HG03095 (cell line): Measurements from ENCODE around the gene SLC6A17.

ENCODE experiments used
- ATAC-seq: cut with Tn5 transposase; IDR thresholded peaks from one replicate; pipeline ENCODE4 v1.9.1; 2021; ENCODE audit warnings: moderate library complexity; ENCODE audit not compliant: unreplicated experiment

The SLC6A17 gene

GRCh38 chr1:110135246-110135645, 15.0 kb upstream of the SLC6A17 start:
- ATAC-seq: no peak

- no peak for ATAC-seq
These were observed 14.6 kb upstream of the SLC6A17 start for GRCh38 chr1:110135666-110136065.

DNA sequence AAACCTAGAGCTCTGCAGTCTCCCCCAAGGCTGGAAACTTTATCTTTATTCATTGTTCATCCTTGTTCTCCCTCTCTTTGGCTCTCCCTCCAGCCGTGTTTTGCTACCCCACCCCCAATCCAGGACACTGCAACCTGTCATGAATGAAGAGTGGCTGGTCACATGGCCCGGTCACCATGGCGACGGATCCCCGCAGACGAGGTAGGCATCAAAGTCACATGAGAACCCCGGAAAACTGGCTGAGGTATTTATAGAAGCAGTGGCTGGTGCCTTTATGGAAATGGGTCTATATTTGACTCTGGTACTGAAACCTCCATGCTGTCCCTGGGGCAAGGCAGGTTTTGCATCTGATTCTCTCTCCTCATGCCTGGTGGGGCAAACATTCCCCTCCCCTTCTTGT, 13.4 kb upstream of the SLC6A17 start:
- ATAC-seq: no peak

DNA sequence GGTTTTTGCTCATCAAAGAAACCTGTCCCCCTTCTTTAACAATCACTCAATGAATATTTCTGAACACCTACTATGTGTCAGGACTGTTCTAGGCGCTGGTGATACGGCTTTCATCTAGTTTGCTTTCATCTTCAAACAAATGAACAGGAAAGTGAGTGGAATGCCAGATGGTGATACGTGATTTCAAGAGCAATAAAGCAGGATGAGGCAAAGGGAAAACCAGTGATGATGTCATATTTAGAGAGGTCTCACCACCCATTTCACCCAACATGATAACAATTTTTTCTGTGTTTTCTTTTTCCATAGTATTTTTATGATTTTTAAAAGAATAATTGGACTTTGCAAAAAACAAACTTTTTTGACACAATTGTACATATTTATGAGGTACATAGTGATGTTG, 11.3 kb upstream of the SLC6A17 start:
- ATAC-seq: no peak

DNA sequence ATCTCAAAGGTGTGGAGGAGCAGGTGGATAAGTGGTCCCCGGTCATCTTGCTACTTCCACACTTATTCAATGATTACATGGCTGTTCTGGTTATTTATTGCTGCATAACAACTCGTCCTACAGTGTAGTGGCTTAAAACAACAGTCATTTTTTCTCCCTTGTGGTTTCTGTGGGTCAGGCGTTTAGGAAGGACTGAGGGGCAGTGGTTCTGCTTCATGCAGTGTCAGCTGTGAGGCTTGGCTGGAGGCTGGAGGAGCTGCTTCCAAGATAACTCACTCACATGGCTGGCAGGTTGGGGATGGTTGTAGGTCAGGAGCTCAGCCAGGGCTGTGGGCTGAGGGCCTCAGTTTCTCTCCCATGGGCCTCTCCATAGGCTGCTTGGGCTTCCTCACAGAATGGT, 5.9 kb upstream of the SLC6A17 start:
- ATAC-seq: no peak

DNA sequence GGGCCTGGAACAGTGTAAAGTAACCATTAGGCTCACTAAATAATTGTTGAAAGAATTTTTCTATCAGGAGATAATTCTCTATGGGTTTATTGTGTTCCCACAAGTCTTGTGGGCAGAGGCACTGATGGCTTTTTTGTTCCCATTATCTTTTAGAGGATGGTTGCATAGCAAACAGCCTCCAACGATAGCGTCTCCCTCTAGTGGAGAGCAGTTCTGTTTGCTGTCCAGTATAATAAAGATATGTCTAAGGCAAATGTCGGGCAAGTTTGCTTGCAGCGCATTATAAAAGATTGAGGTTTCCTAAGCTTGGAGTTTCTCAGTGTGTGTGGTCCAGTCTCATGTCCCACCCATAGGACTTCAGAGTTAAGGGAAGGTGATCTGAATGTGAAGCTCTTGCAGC, 1.3 kb upstream of the SLC6A17 start:
- ATAC-seq: no peak

DNA sequence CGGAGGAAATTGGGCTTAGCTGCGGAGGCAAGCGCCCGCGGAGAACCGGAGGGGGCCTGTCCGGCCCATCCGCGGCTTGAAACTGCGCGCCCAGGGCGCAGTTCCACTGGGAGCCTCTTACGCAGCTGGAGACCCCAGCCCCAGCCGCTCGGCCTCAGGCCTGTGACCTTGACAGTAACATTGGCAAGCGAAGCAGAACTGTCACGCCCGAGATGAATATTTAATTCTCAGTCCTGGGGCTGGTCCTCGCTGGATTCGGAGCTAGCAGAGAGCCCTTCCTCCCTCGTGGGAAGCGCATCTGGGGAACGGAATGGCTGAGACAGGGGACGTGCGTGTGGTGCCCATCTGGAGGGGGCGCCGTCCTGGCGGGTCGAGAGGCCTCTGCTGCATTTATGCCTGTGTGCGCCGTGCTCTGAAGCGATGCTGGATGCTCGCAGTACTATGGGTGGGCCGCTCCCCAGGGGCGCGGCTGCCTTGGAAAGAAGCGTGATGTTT, 928 bp downstream of the SLC6A17 start:
- no peak for ATAC-seq

- no peak for ATAC-seq
These were observed 2.0 kb downstream of the SLC6A17 start for GRCh38 chr1:110152133-110152785.

- ATAC-seq: no peak
These were observed 3.2 kb downstream of the SLC6A17 start for GRCh38 chr1:110153407-110153950.

DNA sequence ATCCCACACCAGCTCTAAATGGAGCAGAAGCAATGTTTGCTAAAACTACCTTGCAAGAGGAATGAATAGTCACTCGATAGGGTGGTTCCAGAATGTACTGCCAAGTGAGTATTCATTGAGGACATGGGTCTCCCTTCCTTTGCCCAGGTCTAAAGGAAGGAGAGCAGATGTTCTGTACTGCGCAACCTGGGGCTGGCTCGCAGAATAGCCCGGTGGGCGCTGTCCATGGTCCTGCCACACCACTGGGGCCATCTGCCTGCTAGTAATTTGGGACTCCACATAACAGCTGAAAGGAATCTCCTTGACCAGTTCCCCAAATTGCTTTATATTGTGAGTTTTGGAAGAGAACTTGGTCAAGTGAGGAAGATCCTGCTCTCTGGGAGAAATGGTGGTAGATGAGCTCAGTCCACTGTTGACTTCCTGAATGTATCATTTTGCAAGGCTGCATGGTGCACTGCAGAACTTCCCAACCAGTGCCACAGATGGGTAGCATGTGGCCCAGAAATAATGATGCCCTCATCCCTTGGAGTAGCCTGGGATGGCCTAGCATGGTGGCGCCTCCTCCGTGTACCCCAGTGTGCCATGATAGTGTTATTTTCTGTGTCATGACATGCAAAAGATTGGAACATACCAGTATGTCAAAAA, 5.7 kb downstream of the SLC6A17 start:
- no peak for ATAC-seq

DNA sequence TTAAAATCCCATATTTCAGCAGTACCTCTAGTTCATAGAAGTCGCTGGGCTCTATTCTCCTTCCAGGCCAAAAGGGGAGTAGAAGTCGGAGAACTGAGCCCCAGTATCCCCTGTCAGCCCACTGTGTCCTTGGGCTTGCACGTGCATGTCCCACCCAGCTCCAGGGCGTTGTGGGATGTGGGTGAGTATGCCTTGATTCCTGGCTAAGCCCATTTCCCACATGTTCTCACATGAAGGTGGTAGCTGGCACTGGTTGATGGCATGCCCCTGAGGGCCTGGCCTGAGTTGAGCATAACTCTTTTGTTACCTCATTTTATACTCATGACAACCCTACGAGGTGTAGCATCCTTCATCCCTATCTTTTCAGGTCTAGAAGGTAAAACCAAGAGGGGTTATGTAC, 8.0 kb downstream of the SLC6A17 start:
- no peak for ATAC-seq

DNA sequence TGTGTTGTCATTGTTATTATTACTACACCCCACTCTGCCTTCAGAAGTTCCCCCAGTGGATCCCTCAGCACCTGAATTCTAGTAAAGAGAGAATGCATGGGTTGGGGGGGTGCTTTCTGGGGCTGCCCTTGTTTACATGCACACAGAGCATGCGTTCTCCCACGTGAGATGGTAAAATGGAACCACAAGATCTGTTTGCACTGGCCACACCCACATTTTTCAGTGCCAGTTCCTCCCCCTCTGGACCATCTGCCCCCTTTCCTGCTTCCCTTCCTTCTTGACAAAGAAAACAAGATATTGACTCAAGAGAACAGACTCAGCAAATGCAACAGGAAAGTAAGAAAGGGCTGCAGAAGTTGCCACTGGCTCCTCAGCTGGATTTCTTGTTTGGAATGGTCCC, 8.9 kb downstream of the SLC6A17 start:
- no peak for ATAC-seq

GRCh38 chr1:110160538-110161100, 10.3 kb downstream of the SLC6A17 start:
- no peak for ATAC-seq

GRCh38 chr1:110161165-110161564, 10.9 kb downstream of the SLC6A17 start:
- ATAC-seq: no peak

GRCh38 chr1:110161849-110162248, 11.6 kb downstream of the SLC6A17 start:
- no peak for ATAC-seq

DNA sequence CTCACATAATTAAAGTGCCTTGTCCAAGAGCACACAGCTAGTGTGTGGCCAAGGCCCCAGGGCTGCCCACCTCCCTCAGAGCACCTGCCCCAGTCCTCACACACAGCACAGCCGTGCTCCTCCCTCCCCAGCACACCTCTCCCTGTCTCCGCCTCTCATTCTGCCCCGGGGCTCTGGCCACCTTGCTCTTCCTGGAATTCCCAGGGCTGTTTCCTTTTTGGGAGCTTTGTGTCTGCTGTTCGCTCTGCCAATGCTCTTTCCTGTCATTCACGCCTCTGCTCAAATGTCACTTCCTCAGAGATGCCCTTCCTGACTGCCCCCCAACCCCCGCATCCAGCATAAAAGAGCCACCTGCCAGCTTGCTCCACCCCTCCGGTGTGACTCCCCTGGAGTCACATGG, 13.3 kb downstream of the SLC6A17 start:
- ATAC-seq: no peak

- ATAC-seq: no peak
These were observed 14.5 kb downstream of the SLC6A17 start for GRCh38 chr1:110164725-110165350.

GRCh38 chr1:110165761-110166231, 15.5 kb downstream of the SLC6A17 start:
- no peak for ATAC-seq

DNA sequence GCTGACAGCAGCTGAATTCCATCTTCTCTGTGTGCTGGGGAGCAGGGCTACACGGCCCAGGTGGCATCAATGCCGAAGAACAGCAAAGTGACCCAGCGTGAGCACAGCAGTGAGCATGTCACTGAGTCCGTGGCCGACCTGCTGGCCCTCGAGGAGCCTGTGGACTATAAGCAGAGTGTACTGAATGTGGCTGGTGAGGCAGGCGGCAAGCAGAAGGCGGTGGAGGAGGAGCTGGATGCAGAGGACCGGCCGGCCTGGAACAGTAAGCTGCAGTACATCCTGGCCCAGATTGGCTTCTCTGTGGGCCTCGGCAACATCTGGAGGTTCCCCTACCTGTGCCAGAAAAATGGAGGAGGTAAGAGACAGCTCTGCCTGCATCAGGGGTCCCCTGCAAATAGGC, 16.6 kb downstream of the SLC6A17 start:
- no peak for ATAC-seq

DNA sequence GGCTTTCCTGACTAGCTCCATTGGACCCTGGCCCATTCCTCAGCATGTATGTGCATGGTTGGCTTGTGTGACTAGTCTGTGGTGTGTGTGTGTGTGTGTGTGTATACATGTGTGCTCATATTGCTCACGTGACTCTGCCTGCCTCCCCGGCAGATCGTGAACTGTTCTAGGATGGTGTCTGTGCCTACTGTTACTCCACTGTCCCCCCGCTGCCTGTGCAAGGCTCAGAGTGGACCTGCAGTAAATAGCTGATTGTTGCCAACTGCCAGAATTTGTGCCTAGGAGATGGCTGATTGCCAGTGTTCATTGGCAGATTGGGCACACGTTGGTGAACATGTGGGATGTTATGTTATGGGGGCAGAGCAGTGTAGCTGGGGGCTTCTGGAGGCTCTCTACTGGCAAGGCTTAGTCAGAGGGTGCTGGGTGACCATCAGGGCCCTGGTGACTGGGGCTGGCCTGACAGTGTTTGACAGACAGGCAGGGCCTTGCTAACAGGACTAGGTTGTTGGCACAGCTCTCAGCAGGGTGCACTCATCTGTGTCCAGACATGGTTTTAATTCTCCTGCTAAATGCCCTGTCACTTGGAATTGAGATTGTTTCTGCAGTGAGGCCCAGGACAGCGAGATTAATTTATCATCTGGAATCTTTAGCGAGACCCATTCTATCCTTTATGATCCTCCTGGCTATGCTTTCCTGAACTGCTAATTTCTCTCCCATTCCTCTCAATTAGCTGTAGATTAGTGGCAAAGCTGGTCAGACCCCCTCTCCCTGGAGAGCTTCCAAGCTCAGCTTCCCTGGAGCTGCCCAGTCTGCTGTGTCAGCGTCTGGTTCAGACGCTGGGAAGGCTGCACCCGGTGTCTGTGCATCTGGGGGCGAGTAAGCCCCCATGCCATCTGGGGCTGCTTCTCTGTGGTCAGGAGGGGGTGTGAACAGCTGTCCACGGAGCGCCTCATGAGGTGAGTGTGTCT, 20.8 kb downstream of the SLC6A17 start:
- no peak for ATAC-seq
